A204.1 (cell line): Measurements from ENCODE around the gene RYK.
A peak's percentile ranks its signal among the peaks of the same experiment; 100 is the strongest.
"Not testable (repeated sequence)": the region's sequence is repeated elsewhere in the genome, so short reads cannot be mapped to it uniquely, and the experiment has no call there.

Experiments
- FAIRE-seq: peaks from 2 replicates; lab custom pipeline; 2012; peaks lifted over from hg19 to GRCh38; lab: Jason Lieb, UNC

The RYK gene

DNA sequence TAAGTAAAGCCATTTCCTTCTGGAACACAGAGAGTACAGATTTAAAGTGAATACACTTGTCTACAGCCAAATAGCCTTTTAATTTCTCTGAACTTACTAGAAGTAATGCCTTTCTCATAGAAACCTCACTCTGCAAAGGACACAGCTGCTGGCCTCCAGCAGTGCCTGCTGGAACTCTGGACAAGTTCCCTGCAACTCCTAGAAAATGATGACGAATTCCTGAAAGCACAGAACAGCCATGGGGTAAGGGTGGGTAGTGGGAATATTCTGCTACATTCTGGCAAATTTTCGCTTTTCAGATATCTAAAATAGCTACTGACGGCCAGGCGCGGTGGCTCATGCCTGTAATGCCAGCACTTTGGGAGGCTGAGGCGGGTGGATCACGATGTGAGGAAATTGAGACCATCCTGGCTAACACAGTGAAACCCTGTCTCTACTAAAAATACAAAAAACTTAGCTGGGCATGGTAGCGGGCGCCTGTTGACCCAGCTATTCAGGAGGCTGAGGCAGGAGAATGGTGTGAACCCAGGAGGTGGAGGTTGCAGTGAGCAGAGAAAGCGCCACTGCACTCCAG is 34.4 kb downstream of the RYK start:
- no peak for FAIRE-seq

DNA sequence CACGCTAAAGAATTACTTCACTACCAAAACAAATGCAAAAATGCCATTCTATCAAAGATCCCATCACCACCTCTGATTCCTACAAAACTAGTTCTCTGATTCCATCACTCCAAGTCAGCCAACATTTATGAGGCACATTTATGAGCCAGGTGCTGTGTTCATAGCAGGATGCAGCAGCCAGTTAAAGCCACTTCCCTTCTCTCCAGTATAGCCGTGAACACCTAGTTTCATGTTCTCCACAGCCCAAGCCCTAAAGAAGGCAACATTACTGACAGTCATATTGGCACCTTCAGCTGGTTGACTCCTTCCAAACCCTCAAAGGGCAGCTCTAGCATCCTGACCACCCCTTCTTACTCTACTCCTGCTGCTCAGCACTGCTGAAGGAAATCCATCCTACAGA is 36.4 kb downstream of the RYK start:
- no peak for FAIRE-seq

DNA sequence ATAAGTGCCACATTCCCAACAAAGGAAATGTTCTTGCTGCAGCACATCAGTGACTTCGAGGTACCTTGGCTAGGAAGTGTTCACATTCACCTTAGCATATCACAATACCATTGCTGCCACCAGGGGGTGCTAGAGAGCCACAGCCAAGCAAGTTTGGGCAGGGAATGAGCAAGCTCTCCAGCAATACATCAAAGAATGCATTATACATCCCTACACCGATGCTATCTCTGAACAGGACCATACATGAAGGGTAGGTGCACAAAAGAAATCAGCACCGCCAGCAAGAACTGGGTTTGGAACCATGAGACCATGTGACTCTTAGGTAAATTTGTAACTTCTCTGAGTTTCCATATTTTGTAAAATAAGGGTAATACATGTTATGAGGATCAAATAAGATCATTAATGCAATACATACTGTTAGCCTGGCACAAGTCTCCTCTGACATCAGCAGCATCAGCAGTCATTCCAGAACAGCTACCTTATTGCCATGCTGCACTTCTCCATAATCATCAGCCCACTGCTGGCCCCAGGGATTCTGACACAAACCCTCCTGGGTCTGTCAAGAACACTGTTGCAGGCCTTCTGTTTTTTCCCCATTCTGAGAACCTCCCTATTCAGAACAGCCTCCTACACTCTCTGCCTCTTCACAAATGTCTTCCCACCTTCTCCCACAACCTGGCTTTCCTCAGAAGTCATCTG is 37.5 kb downstream of the RYK start:
- peak; percentile 30 for FAIRE-seq

DNA sequence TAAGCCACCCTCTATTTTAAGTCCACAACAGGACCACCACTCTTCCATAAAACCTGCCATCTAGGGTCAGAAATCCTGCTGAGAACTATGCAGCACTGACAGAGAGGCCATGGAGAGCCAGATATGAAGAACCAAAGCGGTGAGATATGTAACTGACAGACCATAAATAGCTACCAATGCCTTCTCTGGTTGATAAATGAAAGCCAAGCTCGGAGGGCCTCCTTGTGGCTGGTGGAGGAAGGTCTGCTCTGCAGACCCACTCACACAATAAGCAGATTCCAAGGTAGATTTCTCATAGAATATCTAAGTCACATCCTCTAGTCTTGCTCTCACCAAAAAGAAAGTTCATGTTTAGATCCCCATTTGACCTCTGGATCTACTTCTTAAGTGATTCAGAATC is 38.9 kb downstream of the RYK start:
- FAIRE-seq, result peak; percentile 69

DNA sequence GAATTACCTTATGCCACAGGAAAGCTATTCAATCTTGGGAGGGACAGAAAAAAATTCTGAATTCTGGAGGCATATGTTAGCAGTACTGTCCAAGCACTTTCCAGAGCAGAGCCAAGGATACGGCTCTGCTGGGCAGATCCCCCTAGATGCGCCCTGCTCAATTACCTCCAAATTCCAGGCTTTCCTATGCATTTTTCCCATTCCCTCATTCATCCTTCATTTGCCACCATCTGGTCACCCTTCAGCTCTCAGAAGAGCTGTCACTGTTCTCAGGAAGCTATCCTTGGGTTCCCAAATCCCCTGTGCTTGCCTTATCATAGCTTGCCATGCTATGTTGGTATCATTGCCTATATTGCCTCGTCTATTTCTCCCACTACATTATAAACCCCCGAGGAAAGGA is 45.2 kb downstream of the RYK start:
- FAIRE-seq, result no peak

DNA sequence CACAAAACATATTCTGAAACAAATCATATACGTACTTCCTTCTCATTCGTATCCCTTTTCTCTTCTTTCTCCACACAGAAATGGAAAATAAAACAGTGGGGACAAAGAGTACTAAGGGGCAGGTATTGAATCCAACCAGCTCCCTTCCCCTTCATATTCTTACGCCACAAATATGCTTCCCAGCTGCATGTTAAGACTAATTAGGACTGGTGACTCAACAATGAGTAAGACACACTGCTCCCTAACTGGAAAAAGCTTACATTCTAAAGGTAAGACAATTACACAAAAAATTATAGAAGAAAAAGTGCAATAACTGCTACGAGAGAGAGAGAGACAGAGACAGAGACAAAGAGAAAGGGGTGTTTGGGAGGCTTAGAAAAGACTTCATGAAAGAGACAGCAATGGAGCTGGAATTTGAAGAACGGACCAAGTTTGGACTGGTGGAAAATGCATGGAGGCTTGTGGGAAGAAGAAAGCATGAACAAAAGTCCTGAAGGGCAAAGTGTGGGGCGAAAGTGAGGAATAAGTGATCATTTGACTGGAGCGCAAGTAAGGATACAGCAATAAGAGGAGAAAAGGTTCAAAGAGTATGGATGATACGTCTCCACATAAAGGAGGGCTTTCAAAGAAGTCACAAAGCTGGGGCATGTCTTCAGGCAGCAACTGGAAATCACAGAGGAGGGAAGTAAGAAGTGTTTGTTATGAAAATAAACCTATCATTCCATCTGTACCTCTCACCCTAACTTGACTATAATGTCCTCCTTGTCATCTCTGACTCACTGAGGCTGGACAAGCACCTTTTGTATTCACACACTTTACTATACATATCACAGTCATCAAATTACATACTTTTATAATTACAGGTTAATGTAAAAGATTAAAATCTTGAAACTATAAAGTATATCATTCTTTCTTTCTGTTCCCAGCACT is 49.2 kb downstream of the RYK start:
- no peak for FAIRE-seq

DNA sequence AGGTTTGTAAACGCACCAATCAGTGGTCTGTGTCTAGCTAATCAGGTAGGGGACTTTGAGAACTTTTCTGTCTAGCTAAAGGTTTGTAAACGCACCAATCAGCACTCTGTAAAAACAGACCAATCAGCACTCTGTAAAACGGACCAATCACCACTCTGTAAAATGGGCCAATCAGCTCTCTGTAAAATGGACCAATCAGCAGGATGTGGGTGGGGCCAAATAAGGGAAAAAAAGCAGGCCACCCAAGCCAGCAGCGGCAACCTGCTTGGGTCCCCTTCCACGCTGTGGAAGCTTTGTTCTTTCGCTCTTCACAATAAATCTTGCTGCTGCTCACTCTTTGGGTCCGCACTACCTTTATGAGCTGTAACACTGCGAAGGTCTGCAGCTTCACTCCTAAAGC is 50.8 kb downstream of the RYK start:
- FAIRE-seq, result not testable (repeated sequence)

DNA sequence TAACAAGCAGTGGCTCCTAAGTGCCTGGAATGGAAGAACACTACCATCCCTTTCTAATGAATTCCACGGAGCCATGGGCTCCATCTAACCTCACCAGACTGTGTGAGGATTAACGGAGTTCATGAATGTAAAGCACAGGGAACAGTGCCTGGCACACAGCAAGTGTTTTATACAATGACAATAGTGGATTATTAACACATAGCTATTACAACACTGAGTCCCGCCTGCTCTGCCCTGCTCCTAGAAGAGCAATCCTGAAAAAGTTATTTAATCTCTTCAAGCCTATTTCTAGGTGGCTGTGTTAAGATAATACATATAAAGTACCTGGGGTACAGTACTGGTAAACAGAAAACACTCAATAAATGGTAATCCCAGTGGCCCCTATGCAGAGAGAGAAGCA is 51.4 kb downstream of the RYK start:
- no peak for FAIRE-seq

DNA sequence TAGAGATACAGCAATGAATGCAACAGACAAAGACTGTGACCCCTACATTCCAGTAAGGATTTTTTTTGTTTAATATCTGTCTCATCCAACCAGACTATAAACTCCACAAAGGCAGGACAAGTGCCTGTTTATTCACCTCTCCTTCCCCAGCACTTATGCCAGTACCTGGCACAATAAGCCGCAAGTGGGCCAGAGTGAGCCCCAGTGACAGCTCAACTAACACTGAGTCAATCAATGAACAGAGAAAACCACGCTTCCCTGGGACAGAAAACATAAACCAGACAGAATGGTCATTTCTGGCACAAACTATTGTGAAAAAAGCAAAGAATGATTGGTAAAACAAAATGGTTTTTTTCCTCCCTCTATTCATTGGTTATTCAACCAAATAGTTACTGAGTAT is 52.2 kb downstream of the RYK start:
- no peak for FAIRE-seq

DNA sequence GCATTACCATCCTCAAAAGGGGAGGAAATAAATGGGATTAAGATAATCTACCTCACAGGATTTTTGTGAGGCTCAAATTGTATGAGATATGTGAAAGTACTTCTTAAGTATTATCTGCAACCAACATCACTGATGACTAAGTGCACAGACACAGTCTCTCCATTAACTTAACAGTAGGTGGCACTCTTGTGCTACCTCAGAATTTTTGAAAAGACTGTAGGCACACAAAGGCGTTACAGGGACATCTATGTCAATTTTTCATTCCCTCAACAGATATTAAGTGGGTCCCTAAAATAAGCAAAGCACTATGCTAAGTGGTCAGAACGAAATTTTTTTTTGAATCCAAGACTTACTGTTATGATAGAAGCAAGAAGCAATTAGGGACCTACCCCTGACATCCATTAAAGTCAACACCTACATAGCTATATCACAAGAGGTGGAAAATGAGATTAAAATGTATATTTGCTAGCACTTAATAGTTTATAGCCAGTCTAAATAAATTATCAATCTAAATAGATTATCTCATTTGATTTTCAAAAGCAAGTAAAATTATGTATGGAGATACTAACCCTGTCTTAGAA is 52.9 kb downstream of the RYK start:
- FAIRE-seq, result peak; percentile 92

DNA sequence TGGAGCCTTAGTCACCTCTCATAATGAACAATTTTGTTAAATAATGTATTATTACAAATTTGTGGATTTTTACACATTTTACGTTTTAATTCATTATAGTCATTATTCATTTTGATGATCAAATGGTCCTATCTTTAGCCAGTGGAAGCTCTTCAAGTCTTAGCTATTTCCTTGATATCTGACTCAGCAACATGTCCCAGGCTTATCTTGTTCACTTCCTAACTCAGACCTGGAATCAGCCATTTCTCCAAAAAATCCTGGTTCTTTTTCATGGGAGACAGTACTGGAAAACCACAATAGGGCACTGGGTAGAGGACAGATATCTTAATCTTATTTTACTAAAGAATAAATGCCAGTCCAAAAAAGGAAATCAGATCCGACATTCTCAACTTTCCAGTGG is 56.4 kb downstream of the RYK start:
- no peak for FAIRE-seq

DNA sequence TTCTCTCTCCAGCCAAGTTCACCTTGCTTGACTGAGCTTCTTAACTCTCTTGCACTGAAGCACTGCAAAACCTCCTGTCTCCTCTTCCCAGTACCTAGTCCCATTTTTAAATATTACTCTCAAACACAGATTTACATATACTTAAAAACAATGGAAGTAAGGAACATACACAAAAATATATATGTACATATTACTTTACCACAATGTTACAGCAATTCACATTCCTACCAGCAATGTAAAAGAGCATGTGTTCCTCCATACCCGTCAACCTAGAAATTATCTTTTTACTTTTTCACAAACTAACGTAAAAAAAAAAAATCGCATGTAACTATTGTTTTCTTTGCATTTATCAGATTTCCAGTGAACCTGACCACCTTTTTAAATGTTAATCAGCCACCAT is 60.4 kb downstream of the RYK start:
- no peak for FAIRE-seq

DNA sequence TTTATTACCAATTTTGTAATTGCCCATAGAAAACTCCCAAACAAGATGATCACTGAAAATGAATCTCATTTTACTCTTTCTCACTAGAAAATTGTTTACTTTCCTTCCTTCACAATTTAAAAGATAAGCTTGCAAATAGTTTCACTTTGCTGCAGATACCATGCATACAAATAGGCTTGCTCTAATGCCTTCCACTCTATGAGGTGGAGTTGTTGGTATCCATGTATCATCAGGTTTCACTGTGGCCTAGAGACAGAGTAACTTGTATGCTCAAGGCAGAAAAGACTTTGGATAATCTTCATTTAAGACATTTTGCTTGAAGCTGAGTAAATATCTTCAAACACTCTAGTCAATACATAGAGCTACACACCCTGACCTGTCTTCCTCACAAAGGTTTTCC is 60.8 kb downstream of the RYK start:
- FAIRE-seq, result no peak

DNA sequence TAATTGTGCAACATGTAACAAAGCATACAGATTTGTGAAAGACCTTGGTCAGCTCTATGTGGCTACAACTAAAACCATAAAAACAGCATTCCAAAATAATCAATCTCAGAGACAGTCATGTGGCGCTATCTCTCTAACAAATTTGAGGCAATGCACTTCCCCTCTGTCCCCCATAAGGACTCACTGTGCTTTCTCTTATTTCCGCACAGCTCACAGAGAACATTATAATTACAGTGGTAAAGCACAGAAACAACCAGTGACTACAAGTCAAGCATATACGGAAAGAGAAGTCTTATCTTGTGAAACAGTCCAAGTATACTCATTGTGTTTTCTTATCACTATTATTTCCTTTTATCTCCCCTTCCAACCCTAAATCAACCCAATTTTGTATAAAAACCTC is 64.3 kb downstream of the RYK start:
- no peak for FAIRE-seq

DNA sequence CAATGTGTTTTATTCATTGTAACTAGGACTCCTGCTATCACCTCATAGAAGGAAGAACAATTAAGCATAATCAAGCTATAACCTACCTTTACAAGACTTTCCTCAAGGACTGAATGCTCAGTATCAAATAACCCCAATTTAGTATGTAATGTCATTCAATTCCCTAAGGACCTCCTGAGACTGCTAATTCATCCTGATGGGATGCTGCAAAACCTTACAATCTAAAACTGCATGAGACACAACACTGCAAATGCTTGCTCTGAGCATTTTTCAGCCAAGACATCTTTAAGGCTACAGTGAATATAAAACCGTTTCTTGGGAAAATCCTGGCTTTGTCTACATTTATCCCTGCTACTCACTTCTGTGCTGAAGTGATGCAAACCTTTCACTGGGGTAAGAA is 69.9 kb downstream of the RYK start:
- no peak for FAIRE-seq

DNA sequence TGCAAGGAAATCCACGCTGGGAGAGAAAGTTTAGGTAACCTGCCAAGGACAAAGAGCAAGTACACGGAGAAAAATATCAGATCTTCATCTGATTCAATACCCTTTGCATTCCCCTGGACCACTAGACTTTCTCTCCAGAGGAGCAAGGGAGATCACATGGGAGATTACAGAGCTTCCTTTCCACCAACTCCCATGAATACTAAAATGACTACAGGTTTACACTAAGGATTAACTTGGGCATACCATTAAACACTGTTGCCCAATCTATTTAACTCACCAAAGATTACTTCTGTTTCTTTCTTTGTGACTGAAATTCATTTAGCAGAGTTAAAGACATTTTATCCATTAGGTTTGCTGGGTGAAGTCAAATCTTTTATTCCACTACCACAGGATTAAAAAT is 71.2 kb downstream of the RYK start:
- FAIRE-seq, result no peak

DNA sequence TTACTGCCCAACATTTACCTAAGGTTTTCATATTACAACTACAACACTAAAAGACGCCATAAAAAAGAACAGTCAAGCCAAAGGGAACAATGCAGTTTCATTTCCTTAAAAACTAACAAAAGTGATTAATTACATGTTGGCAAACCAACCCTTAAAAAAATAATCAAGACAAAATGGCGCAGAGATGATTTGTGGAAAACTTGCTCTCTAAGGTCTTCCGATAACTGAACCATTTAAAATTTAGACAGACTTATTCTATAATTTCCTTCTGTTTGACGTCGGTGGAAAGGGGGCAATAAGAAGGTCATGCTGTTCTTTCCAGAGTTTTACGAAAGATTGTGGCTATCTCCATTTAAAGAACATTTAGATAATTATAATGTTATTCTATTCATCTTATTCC is 87.6 kb downstream of the RYK start:
- no peak for FAIRE-seq

DNA sequence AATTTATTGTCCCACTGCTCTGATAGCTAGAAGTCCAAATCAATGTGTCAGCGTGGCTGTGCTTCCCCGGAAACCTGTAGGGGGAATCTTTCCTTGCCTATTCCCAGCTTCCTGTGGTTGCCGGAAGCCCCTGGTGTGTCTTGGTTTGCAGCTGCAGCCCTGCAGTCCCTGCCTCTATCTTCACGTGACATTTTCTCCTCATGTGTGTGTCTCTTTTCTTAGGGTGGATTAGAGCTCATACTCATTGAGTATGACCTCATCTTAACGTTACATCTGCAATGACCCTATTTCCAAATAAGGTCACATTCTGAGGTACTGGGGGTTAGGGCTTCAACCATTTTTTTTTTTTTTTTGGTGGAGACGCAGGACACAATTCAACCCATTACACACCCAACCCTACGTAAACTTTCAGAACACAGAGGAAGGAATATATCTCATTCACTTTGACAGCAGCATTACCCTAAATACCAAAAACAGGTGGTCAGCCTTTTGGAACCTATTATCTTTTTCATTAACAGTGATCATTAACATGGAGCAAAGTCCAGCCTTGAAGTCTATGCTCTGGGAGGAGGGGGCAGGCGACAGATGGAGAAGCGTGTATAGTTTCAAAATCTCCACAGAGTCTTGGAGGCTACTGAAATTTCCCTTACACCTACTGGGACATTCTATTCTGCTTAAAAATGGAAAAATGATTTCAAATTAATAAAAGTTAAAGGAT is 88.6 kb downstream of the RYK start:
- no peak for FAIRE-seq

DNA sequence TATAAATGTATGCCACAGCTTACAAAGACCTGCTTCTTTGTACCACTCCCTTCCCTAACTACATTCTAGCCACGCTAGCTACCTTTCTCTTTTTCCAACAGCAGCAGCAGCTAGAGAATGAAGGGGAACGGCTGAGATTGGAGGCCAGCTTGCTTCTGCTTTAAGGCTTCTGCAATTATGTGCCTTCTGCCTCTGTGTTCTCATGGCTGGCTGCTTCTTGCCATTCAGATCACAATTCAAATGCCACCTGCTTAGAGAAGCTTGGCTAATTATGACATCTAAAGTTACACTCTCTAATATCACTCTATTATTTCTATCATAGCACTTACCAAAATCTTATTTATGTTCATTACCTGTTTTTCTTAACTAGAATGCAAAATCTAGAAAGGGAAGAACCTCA is 95.2 kb downstream of the RYK start:
- FAIRE-seq, result no peak

DNA sequence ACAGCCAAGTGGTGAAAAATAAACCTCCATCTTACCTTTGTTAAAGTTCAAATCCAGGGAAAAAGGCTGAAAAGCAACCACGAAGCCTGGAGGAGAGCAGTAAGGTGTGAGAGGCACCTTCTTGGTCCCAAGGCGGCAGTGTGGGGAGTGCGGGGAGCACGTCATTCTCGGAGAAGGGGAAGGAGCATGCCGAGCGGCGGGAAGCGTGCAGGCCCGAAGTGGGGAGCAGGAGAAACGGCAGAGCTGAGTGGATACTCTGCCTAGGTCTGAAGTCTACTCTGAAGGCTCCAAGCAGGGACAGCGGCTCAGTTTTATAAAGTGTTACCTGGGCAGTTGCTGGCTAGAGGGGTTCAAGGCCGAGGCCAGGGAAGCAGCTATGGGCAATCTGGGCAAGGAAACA is 96.9 kb downstream of the RYK start:
- FAIRE-seq, result no peak

DNA sequence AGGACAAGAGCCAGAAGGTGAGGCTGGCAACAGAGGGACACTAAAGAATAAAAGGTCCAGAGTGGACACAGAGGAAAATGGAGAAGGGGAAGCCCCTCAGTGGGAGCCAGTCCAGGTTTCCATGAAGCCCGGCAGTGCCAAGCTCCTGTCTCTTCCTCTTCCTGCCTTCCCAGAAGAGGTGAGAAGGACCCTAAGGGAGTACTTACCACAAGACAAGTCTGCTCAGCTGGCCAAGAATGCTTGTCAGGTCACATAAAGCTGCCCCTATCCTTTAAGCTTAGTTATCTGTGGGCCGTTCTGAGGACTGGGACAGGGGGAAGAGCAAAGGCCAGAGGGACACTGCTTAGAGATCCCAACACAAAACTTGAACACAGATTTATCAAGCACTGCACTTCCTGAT is 100.2 kb downstream of the RYK start:
- no peak for FAIRE-seq

DNA sequence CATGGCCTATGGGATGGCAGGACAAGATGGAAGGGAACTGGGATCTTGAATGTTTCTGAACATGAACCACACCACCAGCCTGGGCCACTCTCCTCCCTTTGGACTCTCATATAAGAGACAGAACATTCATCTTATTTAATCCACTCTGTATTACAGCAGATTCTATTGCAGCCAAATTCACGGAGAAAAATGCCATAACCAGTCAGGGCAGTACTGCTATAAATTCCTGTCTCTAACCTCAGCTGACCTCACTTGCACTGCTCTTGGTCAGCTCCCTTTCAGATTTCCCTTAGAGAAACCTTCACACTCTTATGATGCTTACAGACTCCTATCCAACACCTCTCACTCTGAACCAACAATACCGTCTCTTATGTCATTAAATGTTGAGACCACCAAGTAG is 101.4 kb downstream of the RYK start:
- FAIRE-seq, result no peak

DNA sequence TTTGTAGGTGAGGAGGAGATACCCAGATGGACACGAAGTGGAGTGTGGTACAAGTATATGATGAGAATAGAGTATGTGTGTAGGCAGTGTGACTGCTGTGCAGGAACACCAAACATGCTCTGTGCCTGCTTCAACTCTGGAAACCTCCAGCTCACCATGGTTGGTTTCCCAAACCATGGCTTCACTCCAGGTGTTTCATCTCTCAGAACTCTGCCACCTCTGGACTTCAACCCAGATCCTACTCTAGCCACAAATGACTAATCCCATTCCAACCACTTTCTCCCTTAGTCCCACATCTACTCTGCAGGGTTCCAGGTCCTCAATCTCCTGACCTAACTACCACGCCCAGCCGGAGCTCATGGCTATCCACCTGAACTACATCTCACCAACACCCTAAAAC is 102.1 kb downstream of the RYK start:
- FAIRE-seq, result no peak
